HG02981 (cell line): ENCODE data around the gene GTF2F2.
"Not testable (repeated sequence)": the region's sequence is repeated elsewhere in the genome, so short reads cannot be mapped to it uniquely, and the experiment has no call there.

Source experiments
- ATAC-seq: cut with Tn5 transposase; IDR thresholded peaks from one replicate; pipeline ENCODE4 v1.9.1; 2021; ENCODE audit warnings: mild to moderate bottlenecking, moderate library complexity; ENCODE audit not compliant: unreplicated experiment

Gene GTF2F2

GRCh38 chr13:45178349-45179162 lies 58.2 kb downstream of the GTF2F2 start:
- no peak for ATAC-seq

DNA sequence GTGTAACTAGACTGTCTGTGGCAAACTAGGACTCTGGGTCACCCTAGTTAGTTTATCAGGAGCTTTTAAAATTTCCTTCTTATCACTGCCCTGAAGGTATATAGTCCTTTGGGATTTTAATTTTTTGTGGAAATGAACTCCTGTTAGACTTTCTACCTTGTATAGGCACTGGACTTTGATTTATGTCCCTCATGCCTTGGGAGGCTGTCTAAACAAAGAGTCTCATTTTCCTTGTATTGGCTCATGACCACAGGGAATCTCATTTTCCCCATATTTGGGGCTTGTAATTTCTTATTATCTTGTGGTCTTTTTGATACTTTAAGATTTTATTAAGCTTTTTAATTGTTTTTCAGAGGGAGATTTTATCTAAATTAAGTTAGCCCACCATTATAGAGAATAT lies 59.1 kb downstream of the GTF2F2 start:
- ATAC-seq, result no peak

GRCh38 chr13:45180303-45180702 lies 60.0 kb downstream of the GTF2F2 start:
- no peak for ATAC-seq

DNA sequence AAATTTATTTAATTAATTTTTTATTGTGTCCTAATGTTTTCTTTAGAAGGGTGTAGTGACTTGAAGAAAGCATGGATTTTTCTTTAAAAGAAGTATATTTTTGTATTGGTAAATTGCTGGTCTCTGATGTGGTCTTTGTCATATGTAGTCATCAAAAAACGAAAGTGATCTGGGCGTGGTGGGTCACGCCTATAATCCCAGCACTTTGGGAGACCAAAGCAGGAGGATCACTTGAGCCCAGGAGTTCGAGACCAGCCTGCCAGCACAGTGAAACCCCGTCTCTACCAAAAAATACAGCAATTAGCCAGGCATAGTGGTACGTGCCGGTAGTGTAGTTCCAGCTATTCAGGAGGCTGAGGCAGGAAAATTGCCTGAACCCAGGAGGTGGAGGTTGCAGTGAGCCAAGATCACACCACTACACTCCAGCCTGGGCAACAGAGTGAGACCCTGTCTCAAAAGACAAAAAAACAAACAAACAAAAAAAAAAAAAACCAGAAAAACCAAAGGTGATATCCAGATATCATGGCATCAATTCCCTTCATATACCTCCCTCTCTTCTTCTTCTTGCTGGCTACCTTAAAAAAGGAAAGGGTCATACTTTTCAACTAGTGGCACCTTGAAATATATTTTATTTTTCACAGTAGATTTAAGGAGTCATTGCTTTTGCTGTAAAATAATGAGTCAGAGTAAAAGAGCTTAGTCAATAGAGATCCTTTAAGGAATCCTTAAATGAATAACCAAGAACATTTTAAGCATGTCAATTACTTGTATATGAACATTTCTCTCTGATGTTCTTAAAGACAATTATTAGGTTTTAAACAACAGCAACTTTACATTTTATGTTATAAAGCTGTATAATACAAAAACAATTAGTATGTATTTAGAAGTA lies 60.6 kb downstream of the GTF2F2 start:
- ATAC-seq, result no peak

DNA sequence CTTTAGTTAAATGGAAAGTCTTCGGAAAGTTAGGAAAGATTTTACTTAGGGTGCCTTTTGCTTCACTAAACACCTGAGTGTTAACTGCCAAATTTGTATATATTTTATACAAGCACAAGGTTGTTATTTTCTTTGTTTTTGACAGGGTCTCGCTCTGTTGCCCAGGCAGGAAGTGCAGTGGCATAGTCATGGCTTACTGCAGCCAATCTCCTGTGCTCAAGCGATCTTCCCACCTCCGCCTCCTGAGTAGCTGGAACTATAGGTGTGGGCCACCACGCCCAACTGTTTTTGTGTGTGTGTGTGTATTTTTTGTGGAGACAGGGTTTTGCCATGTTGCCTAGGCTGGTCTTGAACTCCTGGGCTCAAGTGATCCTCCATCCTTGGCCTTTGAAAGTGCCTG lies 64.4 kb downstream of the GTF2F2 start:
- no peak for ATAC-seq

DNA sequence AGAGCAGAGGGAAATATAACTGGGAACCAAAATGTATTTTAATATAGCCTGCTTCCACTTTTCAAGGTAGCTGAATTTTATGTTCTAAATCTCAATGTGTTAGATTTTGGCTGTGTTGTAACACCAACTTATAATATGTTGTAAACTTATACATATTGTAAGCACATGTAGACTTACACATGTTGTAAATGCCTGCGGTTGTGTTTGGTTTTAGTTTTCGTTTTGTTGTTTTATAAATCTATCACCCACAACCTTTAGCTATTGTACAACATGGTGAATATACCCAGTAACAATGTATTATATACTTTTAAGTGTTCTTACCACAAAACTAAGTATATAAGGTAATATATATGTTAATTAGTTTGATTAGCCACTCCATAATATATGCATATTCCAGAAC lies 65.0 kb downstream of the GTF2F2 start:
- no peak for ATAC-seq

- not testable (repeated sequence) for ATAC-seq
Measured at GRCh38 chr13:45189077-45189476, 68.8 kb downstream of the GTF2F2 start.

DNA sequence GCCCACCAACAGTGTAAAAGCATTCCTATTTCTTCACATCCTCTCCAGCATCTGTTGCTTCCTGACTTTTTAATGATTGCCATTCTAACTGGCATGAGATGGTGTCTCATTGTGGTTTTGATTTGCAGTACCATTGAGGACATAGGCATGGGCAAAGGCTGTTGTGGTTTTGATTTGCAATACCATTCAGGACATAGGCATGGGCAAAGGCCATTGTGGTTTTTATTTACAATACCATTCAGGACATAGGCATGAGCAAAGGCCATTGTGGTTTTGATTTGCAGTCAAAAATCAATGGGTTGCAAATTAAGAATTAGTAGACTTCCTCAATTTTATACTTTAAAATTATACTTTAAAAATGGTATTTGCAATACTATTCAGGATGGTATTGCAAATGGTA lies 69.2 kb downstream of the GTF2F2 start:
- not testable (repeated sequence) for ATAC-seq

DNA sequence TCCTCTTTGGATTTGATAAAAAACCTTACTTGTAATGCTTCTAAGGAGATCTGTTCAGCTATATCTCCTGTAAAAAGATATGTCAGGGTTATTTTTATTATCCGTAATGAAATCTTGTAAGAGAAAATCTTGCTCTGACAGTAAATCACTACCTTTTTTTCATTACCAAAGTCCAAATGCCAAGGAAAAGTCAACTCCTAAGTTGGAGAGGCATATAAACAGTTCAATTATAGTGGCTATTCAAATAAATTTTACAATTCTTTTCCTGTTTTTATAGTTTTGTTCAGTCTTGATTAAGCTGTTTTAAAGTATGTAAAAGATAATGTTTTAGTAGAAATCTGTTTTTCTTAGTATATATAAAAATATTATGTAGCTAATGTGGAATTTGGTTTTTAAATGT lies 71.6 kb downstream of the GTF2F2 start:
- no peak for ATAC-seq

- no peak for ATAC-seq
Measured at GRCh38 chr13:45194081-45194939, 74.0 kb downstream of the GTF2F2 start.

GRCh38 chr13:45195421-45195820 lies 75.1 kb downstream of the GTF2F2 start:
- ATAC-seq, result no peak

- ATAC-seq, result no peak
Measured at GRCh38 chr13:45196096-45196495, 75.8 kb downstream of the GTF2F2 start.

DNA sequence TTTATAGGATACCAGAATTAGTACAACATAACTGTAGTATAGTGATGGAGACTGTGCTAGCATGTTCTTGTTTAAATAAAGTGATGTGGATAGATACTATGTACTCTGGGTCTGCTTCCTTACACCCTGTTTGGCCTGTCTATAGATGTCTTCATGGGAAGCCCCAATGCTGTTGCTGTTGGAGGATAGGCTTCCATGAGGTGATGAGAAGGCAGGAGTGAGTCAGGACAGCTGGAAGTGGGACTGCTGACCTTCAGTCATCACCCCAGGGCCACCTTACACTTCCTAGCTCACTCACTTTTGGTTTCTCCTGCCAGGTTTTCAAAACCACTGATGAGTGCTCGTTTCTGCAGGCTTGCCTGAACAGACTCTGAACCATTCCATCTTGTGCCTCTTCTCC lies 76.3 kb downstream of the GTF2F2 start:
- no peak for ATAC-seq

DNA sequence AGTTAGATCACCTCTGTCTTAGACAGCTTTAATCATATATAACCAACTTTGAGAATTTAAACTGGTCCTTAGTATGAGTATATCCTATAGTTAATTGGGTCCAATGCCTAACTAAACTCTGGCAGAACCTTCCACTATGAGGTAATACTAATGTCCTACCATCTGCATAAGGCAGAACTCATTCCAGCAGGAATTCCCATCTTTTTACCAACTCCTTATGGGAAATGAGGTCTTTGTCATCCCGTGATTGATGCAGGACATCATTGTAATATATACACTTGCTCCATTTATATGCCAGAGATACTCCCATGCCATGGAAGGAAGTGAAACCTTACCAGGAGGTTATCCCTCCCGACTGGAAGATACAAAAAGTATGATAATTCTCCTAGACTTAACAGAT lies 77.7 kb downstream of the GTF2F2 start:
- no peak for ATAC-seq

DNA sequence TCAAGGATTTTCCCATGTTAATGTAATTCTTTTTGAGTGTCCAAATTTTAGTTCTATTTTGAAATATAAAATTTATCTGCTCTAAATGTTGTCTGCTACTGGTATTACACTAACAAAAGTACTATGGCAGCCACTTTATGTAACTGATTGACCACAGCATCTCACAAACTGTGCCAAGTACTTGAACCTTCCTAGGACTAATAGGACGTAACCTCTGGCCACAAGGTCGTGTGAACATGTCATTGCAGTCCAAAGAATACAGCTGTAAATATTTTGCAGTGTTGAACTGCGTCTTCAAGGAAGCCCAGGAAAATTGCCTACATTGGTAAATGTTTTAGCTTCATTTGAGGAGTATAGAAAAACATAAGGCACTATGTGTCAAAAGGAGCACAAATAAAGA lies 78.6 kb downstream of the GTF2F2 start:
- ATAC-seq, result no peak

DNA sequence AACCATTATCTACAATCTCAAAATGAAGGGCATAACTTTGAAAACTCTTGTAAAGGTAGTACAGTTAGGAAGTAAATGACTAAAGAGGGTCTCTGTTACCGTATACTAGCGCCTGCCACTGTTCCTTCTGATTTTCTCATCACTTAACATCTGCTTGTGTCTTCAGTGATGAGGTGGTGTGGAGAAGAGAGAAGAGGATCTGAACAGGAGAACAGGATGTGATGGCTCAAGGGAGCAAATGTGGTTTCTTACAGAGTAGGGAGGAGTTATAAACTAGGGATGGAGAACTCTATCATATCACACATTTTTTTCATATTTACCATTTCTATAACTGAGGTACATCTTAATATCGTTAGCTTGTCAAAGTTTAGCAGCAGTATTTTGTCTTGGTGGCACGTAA lies 79.4 kb downstream of the GTF2F2 start:
- no peak for ATAC-seq

- ATAC-seq, result no peak
Measured at GRCh38 chr13:45200701-45201232, 80.5 kb downstream of the GTF2F2 start, which contains the start of gene KCTD4. Gene KCTD4 (minus strand): TSS chr13:45201045. CDS start chr13:45194567, 6,478 bp downstream.

GRCh38 chr13:45205124-45205523 lies 84.8 kb downstream of the GTF2F2 start:
- ATAC-seq, result no peak

DNA sequence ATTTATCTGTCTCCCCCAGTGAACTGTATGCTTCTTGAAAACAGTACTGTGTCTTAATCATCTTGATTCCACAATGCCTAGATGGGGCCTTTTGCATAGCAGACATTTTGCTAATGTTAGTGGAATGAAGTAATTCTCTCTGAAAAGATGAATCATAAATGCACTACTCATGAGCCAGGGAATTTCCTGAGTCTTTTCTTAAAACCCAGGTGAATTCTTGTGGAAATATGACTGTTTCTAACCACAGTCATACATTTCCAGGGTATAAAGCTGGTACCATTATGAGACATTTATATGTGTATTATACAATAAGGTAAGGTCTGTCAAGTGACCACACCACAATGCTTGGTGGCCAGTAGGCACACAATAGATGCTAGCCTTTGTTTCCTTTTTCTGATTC lies 86.0 kb downstream of the GTF2F2 start:
- peak; percentile 62 for ATAC-seq

- no peak for ATAC-seq
Measured at GRCh38 chr13:45207319-45207718, 87.0 kb downstream of the GTF2F2 start.

- no peak for ATAC-seq
Measured at GRCh38 chr13:45208132-45208531, 87.8 kb downstream of the GTF2F2 start.
